ENCODE measurements around the gene SPATC1L. TPM values are rescaled to one million over a fixed set of nuclear protein-coding genes. Genes with fewer than 3 reads are reported as not detected.

The SPATC1L gene
- total RNA-seq, 4 donors from 2014 or later: 1.1 to 9.4 (median 1.9) TPM

DNA sequence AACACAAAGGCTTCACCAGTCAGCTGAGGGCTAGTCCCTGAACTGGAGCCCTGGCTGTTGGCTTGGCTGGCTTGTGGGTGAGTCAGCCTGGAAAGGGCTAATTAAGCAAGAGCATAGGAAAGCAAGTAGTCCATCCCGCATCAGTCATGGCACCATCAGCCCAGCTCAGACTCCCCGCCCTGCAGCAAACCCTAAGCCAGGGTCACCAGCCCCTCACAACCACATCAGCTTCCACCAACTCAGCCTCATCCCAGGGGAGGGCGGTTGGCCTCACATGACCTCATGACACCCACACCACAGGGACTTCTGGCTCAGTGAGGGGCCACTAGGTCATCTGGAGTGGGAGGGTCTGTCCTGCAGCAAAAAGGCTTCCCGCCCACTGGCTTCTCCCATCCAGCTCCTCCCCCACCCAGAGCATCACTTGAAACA lies 7.0 kb upstream of the SPATC1L start:
- TF ChIP-seq, protein P1, sequence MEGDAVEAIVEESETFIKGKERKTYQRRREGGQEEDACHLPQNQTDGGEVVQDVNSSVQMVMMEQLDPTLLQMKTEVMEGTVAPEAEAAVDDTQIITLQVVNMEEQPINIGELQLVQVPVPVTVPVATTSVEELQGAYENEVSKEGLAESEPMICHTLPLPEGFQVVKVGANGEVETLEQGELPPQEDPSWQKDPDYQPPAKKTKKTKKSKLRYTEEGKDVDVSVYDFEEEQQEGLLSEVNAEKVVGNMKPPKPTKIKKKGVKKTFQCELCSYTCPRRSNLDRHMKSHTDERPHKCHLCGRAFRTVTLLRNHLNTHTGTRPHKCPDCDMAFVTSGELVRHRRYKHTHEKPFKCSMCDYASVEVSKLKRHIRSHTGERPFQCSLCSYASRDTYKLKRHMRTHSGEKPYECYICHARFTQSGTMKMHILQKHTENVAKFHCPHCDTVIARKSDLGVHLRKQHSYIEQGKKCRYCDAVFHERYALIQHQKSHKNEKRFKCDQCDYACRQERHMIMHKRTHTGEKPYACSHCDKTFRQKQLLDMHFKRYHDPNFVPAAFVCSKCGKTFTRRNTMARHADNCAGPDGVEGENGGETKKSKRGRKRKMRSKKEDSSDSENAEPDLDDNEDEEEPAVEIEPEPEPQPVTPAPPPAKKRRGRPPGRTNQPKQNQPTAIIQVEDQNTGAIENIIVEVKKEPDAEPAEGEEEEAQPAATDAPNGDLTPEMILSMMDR (IDR thresholded peaks at IDR 0.05; ENCODE audit: low read depth): no peak

DNA sequence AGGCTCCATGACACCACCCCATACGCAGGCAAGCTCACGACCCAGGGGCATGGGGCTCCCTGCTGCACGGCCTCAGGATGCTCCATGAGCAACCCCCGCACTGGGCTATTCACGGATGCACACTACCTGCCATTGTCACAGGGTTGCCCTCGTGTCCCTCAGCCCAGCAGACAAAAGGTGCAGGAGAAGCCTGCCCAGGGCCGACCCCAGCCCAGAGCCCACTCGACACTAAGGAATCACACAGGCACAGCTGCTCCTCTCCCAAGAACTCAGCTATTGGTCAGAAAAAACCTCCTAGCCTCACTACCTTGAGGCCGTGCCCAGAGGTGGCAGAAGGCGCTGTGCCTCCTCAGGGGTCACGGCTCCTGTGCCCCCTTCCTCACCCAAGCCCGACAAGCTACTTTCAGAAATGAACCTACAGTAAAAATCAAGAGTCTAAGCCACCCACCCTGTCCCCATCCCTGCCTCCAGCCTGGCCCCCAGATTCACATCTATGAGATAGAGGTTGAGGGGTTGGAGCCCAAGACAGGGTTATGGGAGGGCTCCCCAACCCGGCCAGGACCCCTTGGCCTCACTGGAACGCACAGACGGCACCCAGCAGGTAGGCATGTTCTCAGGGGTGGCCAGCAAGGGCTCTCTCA lies 6.4 kb upstream of the SPATC1L start:
- TF ChIP-seq, protein P1 (IDR thresholded peaks at IDR 0.05; ENCODE audit: low read depth): no peak

DNA sequence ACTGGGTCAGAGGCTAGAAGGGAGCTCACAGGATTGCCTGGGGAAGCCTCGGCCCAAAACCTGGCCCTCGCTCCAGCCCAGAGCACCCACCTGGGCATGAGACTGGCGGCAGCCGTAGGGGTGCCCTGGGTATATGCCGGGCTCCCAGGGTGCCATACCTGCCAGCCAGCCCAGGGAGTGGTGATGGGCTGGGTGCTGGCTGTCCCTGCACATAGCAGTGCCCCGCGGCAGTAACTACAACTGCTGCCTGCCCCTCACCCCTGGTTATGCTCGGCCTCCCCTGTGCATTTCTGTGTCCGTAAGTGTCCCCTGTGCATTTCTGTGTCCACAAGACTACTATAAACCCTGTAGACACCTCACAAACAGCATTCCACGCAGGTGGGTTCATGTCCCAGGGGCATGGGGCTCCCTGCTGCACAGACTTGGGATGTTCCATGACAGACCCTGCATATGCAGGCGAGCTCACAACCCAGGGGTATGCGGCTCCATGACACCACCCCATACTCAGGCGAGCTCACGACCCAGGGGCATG lies 5.8 kb upstream of the SPATC1L start:
- TF ChIP-seq, protein P1 (IDR thresholded peaks at IDR 0.05; ENCODE audit: low read depth): no peak

DNA sequence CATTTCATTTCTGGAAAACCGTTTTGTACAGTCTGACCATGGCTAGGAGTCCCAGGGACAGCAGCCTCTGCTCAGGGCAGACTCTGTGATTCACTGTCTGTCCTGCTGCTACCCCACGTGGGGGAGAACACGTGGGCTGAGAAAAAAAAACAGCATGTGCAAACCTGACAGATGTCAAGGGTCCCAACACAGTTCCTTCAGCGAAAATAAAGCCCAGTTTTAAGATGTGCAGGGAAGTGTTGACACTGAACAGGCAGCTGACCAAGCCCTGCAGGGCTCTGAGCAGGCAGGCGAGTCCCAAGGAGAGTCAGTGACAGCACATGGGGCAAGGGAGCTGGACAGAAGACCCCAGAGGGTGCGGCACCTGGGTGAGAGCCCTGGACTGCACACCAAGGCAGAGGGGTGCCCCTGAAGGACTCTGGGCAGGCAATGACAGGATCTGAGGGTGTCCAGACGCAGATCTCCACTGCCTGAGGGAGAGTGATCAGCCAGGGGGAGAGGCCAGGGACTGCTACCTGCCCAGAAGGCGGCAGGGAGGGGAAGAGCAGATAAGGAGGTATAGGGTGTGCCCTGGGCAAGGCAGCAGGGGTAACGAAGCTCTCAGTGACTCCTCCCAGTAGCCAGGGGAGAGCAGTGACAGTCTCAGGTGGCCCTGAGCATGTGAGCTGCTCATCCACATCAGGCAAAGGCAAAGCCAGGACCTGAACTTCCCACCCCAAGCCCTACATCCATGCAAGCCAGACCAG lies 5.1 kb upstream of the SPATC1L start:
- TF ChIP-seq, protein P1 (IDR thresholded peaks at IDR 0.05; ENCODE audit: low read depth): no peak

DNA sequence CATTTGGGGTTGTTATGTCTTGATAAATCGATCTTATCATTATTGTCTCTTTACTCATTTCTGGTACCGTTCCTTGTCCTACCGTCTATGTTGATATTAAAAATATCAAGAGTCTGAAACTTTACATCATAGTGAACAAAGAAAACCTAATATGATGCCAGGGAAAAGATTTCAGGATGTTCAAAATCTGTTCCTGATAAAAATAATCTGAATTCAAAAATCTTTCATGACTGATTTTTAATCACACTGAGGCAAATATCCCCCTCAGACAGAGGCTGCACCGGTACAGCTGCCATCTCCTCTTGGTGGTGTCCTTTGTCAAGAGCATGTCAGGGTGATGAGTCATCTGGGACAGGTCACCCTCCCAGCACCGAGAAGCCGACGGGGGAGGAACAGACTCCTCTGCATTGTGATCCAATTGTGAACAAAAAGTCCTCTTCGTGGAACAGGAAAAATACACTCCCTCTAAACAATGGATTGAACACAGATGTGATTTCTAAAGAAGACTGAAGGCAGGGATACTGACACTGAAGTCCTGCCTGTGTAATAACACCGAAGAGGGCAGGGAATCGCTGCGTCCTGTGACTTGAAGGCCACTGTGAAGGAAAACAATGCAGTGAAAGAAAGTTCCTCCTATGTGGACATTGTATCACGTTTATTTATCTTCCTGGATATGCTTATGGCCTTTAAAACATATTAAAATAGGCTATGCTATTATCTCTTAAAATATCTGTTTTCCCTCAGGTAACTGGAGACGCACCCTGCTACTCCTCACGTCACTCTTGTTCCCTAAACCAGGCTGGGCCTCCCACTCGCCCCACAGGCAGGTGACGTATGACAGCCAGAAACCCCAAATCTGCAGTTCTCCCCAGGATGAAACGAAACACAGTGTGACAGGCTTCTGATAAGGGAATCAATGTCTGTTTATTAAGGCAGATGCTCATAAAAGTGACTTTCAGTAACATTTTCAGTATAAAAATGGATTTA lies 4.3 kb upstream of the SPATC1L start:
- TF ChIP-seq, protein P1 (IDR thresholded peaks at IDR 0.05; ENCODE audit: low read depth): no peak

DNA sequence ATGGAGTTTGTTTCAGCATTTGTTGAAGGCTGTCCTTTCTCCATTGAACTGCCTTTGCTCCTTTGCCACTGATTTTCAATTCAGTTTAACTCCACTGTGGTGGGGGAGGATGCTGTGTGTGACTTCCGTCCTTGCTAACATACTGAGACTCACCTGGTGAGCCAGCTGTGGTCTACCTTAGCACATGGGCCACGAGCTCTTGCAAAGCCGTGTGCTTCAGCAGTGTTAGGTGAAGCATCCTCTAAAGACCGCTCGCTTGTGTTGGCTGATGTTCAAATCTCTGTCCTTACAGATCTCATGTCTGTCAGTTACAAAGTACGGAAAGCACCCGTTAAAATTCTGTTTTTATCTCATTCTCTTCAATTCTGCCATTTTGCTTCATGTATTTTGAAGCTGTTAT lies 3.6 kb upstream of the SPATC1L start:
- TF ChIP-seq, protein P1 (IDR thresholded peaks at IDR 0.05; ENCODE audit: low read depth): no peak
